Activated T-helper 1 cell treated with anti-CD3 and anti-CD28 coated beads, Interleukin-12 subunit alpha, Interleukin-12 subunit beta, Interleukin-2, Interleukin-4 antibody, amounts not matched to agents 30 ng/mL and 10 ng/mL and 1 ng/mL, durations not matched to agents 14 hours and 24 hours and 36 hours (primary cell): ENCODE data around the gene PPFIA2. TPM values are rescaled to one million over a fixed set of nuclear protein-coding genes. Genes with fewer than 3 reads are reported as not detected.
"Not testable (repeated sequence)": the region's sequence is repeated elsewhere in the genome, so short reads cannot be mapped to it uniquely, and the experiment has no call there.

ENCODE experiments used
- DNase-seq: peaks from one replicate; pipeline ENCODE4 v3.0.0; 2021; ENCODE audit warnings: low spot score
- H3K27ac Mint-ChIP-seq: one replicate; pipeline ENCODE4 v1.8.0; 2021; ENCODE audit warnings: mild to moderate bottlenecking, mixed read lengths
- H3K27me3 Mint-ChIP-seq: one replicate; pipeline ENCODE4 v1.8.0; 2022; ENCODE audit warnings: mild to moderate bottlenecking, moderate library complexity, mixed read lengths; ENCODE audit not compliant: insufficient read depth
- H3K36me3 Mint-ChIP-seq: one replicate; pipeline ENCODE4 v1.8.0; 2021; ENCODE audit warnings: low read depth, mixed read lengths
- H3K4me1 Mint-ChIP-seq: one replicate; pipeline ENCODE4 v1.8.0; 2021; ENCODE audit warnings: low read depth, mixed read lengths
- H3K4me3 Mint-ChIP-seq: one replicate; pipeline ENCODE4 v1.8.0; 2021; ENCODE audit warnings: mild to moderate bottlenecking, moderate library complexity, mixed read lengths
- H3K9me3 Mint-ChIP-seq: one replicate; pipeline ENCODE4 v1.8.0; 2021; ENCODE audit warnings: mixed read lengths
- intact Hi-C: fragments of 100-400 bp; cut with micrococcal nuclease; formaldehyde crosslinking; loops from one replicate; pipeline ENCODE4 v1.15.1; 2024
- total RNA-seq: library from RNA; stranded (reverse); gene quantifications from 2 replicates; pipeline ENCODE4 v1.2.3, GENCODE V29; 2022

PPFIA2 gene
- total RNA-seq, 1 donor from 2014 or later = not detected

- no peaks in the 10 kb centered on the region for H3K9me3 Mint-ChIP-seq
- peaks cover 2% of the 10 kb centered on the region for H3K27me3 Mint-ChIP-seq
- no peak overlapping the region for H3K4me3 Mint-ChIP-seq
- H3K4me1 Mint-ChIP-seq = no peaks in the 10 kb centered on the region
- no peak overlapping the region for H3K27ac Mint-ChIP-seq
- DNase-seq = no peak
- intact Hi-C loops = no loop called here
- no peaks in the 10 kb centered on the region for H3K36me3 Mint-ChIP-seq
These were observed 126.0 kb downstream of the PPFIA2 start for GRCh38 chr12:81633127-81633526.

GRCh38 chr12:81627336-81628189 is 131.6 kb downstream of the PPFIA2 start:
- Mint-ChIP-seq H3K27ac (no peak overlapping the region), H3K9me3 (no peaks in the 10 kb centered on the region), H3K27me3 (peaks cover 4% of the 10 kb centered on the region), H3K4me3 (no peak overlapping the region), H3K36me3 (no peaks in the 10 kb centered on the region), H3K4me1 (no peaks in the 10 kb centered on the region)
- intact Hi-C loops = no loop called here
- no peak for DNase-seq

DNA sequence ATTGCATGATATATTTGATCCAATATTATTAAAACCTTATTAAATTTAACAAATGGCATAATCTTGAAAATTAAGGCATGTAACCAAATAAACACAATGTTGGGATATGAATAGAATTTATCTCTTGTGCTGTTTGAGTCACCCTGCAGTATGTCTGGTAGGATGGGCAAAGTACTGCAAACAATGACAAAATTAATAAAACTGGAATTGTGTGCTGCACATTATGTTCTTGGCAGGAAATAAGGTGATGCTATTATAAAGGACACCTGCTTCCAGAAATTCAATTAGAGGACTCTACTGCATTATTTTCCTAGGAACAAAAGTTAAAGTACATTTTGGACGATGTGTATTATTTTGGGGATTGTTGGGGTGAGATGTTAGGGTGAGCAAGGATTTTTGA is 132.7 kb downstream of the PPFIA2 start:
- DNase-seq = no peak
- no peak overlapping the region for H3K4me3 Mint-ChIP-seq
- intact Hi-C loops = no loop called here
- no peak overlapping the region for H3K27ac Mint-ChIP-seq
- peaks cover 4% of the 10 kb centered on the region for H3K27me3 Mint-ChIP-seq
- H3K9me3 Mint-ChIP-seq = no peaks in the 10 kb centered on the region
- H3K4me1 Mint-ChIP-seq = no peaks in the 10 kb centered on the region
- no peaks in the 10 kb centered on the region for H3K36me3 Mint-ChIP-seq

- intact Hi-C loops = no loop called here
These were observed 141.2 kb downstream of the PPFIA2 start for GRCh38 chr12:81617915-81618314.

GRCh38 chr12:81615026-81615588 is 144.0 kb downstream of the PPFIA2 start:
- H3K27ac Mint-ChIP-seq = no peak overlapping the region
- intact Hi-C loops = no loop called here
- DNase-seq = no peak
- H3K4me3 Mint-ChIP-seq = no peak overlapping the region
- H3K36me3 Mint-ChIP-seq = no peaks in the 10 kb centered on the region
- no peaks in the 10 kb centered on the region for H3K4me1 Mint-ChIP-seq
- H3K9me3 Mint-ChIP-seq = no peaks in the 10 kb centered on the region
- H3K27me3 Mint-ChIP-seq = no peaks in the 10 kb centered on the region

More at GRCh38 chr12:81617915-81618314, 141.2 kb downstream of the PPFIA2 start:
- Mint-ChIP-seq H3K36me3 (no peaks in the 10 kb centered on the region), H3K4me3 (no peak overlapping the region), H3K9me3 (no peaks in the 10 kb centered on the region), H3K27me3 (peaks cover 2% of the 10 kb centered on the region), H3K27ac (no peak overlapping the region), H3K4me1 (no peaks in the 10 kb centered on the region)
- no peak for DNase-seq

DNA sequence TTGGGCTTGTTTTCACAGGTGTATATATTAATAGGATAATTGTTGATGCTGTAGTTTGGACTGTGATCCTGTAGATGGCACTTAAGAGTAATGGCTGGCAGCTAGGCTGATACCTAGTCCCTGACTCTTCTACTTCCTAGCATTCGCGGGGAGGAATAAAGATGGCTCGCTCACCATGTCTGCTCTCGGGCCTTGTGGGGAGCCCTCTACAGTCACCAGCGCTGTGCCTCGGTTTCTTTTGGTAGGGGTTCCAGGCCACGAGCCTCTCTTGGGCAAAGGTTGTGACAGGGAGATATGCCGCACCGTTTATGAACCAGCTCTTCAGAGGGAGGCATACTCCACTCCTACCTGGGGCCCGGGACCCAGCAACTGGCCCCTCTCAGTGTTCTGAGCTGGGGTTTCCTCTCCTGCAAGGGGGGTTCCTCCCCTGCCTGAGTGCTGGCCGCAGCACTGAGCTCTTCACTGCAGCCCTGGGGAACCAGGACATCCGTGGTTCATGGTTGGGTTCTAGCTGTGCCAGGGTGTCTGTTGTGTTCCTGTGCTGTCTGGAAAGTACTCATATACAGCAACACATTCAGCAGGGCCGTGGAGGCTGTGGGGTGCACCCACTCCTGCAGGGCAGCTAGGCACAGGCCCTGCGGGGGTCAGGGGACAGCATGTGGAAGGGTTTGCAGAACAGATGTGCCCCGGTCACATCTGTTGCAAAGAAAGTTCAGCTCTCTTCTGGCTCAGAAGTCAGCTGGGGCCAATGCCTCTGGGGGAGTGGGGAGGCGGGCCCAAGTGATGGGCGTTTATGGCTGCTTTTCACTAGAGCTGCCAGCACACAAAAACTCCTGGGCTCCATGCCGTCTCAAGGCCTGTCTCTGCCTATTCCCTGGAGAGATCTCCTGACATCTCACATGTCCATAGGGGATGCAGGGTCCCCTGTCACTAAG is 147.9 kb downstream of the PPFIA2 start:
- Mint-ChIP-seq H3K4me3 (no peak overlapping the region), H3K4me1 (no peaks in the 10 kb centered on the region), H3K9me3 (no peaks in the 10 kb centered on the region), H3K27ac (no peak overlapping the region), H3K36me3 (no peaks in the 10 kb centered on the region), H3K27me3 (peaks cover 3% of the 10 kb centered on the region)
- intact Hi-C loops = no loop called here
- no peak for DNase-seq

DNA sequence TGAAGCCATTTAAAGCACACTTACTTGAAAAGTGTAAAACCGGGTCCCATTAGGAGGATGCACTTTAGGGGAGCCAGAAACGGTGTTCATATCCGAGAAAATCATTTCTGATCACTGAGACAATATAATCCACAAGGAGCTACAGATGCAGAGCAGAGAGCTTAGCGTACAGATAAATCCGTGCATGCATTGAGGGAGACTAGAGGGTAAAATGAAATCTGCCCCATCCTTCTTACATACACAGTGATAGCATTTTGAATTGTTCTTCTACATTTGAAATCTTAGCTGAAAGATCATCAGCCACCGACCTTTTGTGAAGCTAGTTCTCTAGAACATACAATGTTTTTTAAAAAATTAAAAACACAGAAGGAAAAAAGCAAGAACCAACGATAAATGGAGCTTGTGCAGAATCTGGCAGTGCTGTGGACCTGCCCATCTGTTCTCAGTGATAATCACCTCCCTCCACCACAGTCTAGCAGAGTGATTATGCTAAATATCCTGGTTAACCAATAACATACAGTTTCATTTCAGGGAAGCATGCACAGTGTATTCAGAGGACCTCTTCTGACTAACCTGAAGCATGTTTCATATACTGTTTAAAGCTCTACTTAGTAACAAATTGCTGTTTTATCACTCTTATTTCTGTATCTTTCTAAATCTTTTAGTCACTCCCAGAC is 161.1 kb downstream of the PPFIA2 start:
- H3K36me3 Mint-ChIP-seq = no peaks in the 10 kb centered on the region
- H3K4me3 Mint-ChIP-seq = no peak overlapping the region
- H3K27ac Mint-ChIP-seq = no peak overlapping the region
- intact Hi-C loops = no loop called here
- H3K4me1 Mint-ChIP-seq = no peaks in the 10 kb centered on the region
- H3K27me3 Mint-ChIP-seq = peaks cover 2% of the 10 kb centered on the region
- no peak for DNase-seq
- H3K9me3 Mint-ChIP-seq = no peaks in the 10 kb centered on the region

- no peaks in the 10 kb centered on the region for H3K4me1 Mint-ChIP-seq
- intact Hi-C loops = no loop called here
These were observed 162.6 kb downstream of the PPFIA2 start for GRCh38 chr12:81596558-81596957.

DNA sequence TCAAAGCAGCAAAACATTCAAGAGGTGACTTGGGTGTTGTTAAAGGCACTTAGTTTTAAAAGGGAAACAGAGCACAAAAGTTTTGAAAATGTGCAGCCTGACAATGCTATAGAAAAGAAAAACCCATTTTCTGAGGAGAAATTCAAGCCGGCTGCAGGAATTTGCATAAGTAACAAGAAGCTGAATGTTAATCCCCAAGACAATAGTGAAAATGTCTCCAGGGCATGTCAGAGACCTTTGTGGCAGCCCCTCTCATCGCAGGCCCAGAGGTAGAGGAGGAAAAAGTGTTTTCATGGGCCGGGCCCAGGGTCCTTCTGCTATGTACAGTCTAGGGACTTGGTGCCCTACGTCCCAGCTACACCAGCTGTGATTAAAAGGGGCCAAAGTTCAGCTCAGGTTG is 167.9 kb downstream of the PPFIA2 start:
- intact Hi-C loops = no loop called here
- Mint-ChIP-seq H3K27me3 (no peaks in the 10 kb centered on the region), H3K4me1 (no peaks in the 10 kb centered on the region), H3K4me3 (no peak overlapping the region), H3K27ac (no peak overlapping the region), H3K9me3 (peaks cover 5% of the 10 kb centered on the region), H3K36me3 (no peaks in the 10 kb centered on the region)
- DNase-seq = no peak

More at GRCh38 chr12:81596558-81596957, 162.6 kb downstream of the PPFIA2 start:
- DNase-seq = no peak
- H3K4me3 Mint-ChIP-seq = no peak overlapping the region
- H3K36me3 Mint-ChIP-seq = no peaks in the 10 kb centered on the region
- H3K27me3 Mint-ChIP-seq = peaks cover 2% of the 10 kb centered on the region
- H3K27ac Mint-ChIP-seq = no peak overlapping the region
- no peaks in the 10 kb centered on the region for H3K9me3 Mint-ChIP-seq

- intact Hi-C loops, H3K4me1 Mint-ChIP-seq: not testable (repeated sequence)
These were observed 168.4 kb downstream of the PPFIA2 start for GRCh38 chr12:81590703-81591102.

GRCh38 chr12:81588235-81589008 is 170.7 kb downstream of the PPFIA2 start:
- intact Hi-C loops = no loop called here
- Mint-ChIP-seq H3K4me3 (no peak overlapping the region), H3K36me3 (no peaks in the 10 kb centered on the region)

More at GRCh38 chr12:81590703-81591102, 168.4 kb downstream of the PPFIA2 start:
- H3K9me3 Mint-ChIP-seq, H3K27ac Mint-ChIP-seq, H3K36me3 Mint-ChIP-seq, DNase-seq, H3K4me3 Mint-ChIP-seq, H3K27me3 Mint-ChIP-seq: not testable (repeated sequence)

GRCh38 chr12:81585787-81586186 is 173.4 kb downstream of the PPFIA2 start:
- H3K36me3 Mint-ChIP-seq = no peaks in the 10 kb centered on the region
- intact Hi-C loops = no loop called here
- no peaks in the 10 kb centered on the region for H3K27me3 Mint-ChIP-seq
- H3K4me1 Mint-ChIP-seq = no peaks in the 10 kb centered on the region
- DNase-seq = no peak
- no peak overlapping the region for H3K27ac Mint-ChIP-seq
- H3K9me3 Mint-ChIP-seq = peaks cover 2% of the 10 kb centered on the region
- no peak overlapping the region for H3K4me3 Mint-ChIP-seq

More at GRCh38 chr12:81588235-81589008, 170.7 kb downstream of the PPFIA2 start:
- Mint-ChIP-seq H3K27me3 (no peaks in the 10 kb centered on the region), H3K4me1 (no peaks in the 10 kb centered on the region), H3K9me3 (peaks cover 5% of the 10 kb centered on the region), H3K27ac (no peak overlapping the region)
- no peak for DNase-seq
